SU-DHL-6 (cell line): ENCODE measurements around the gene PPIL4.

Experiments used
- H2AFZ ChIP-seq: fragments of 200-600 bp; sonication (generic); 2 replicates; pipeline ENCODE4 v1.6.1; 2014; ENCODE audit warnings: low read depth, mild to moderate bottlenecking, moderate library complexity, mixed read lengths, antibody characterized with exemption, low read length; ENCODE audit not compliant: severe bottlenecking
- H3F3A ChIP-seq: fragments of 200-600 bp; shearing (Covaris generic); 2 replicates; pipeline ENCODE4 v1.6.0; 2016; ENCODE audit warnings: antibody characterized with exemption, mild to moderate bottlenecking; ENCODE audit not compliant: insufficient read depth
- H3K27ac ChIP-seq: fragments of 200-600 bp; sonication (generic); 2 replicates; pipeline ENCODE4 v1.5.1; 2016; ENCODE audit warnings: low read depth, mild to moderate bottlenecking, low read length, moderate library complexity, mixed read lengths
- H3K27me3 ChIP-seq: fragments of 200-600 bp; sonication (generic), shearing (Covaris generic); 2 replicates; pipeline ENCODE4 v1.6.0; 2014; ENCODE audit warnings: mild to moderate bottlenecking, low read length
- H3K36me3 ChIP-seq: fragments of 200-600 bp; sonication (generic); 2 replicates; pipeline ENCODE4 v1.6.1; 2014; ENCODE audit warnings: mild to moderate bottlenecking, low read length, mixed read lengths
- H3K4me2 ChIP-seq: fragments of 300-600, 200-600 bp; shearing (Covaris generic), sonication (generic); 2 replicates; pipeline ENCODE4 v1.6.0; 2014; ENCODE audit warnings: low read length, low read depth, mild to moderate bottlenecking; ENCODE audit not compliant: poor library complexity, severe bottlenecking
- H3K4me3 ChIP-seq: fragments of 200-600 bp; sonication (generic); 2 replicates; pipeline ENCODE4 v1.5.1; 2014; ENCODE audit warnings: antibody characterized with exemption, low read length, mild to moderate bottlenecking, mixed read lengths; ENCODE audit not compliant: insufficient read depth, poor library complexity, severe bottlenecking
- H3K79me2 ChIP-seq: fragments of 200-600 bp; sonication (generic); 2 replicates; pipeline ENCODE4 v1.6.1; 2014; ENCODE audit warnings: mild to moderate bottlenecking, low read length, moderate library complexity; ENCODE audit not compliant: insufficient read depth
- H3K9ac ChIP-seq: fragments of 200-600 bp; sonication (generic); 2 replicates; pipeline ENCODE4 v1.7.0; 2014; ENCODE audit warnings: mild to moderate bottlenecking, low read length
- H3K9me2 ChIP-seq: fragments of 200-600 bp; sonication (generic); replicated peaks from 2 replicates; pipeline ENCODE4 v1.6.1; 2014; ENCODE audit warnings: low read length; ENCODE audit not compliant: insufficient read depth
- H3K9me3 ChIP-seq: fragments of 200-600 bp; sonication (generic); 2 replicates; pipeline ENCODE4 v1.6.1; 2014; ENCODE audit warnings: low read length, mixed read lengths; ENCODE audit not compliant: insufficient read depth
- H4K20me1 ChIP-seq: fragments of 200-600 bp; sonication (generic); 2 replicates; pipeline ENCODE4 v1.6.1; 2014; ENCODE audit warnings: low read depth, mild to moderate bottlenecking, antibody characterized with exemption, low read length, moderate library complexity, mixed read lengths
- CTCF ChIP-seq: fragments of 200-600 bp; sonication (generic); IDR thresholded peaks from one replicate; pipeline ENCODE4 v1.5.1; 2017; ENCODE audit warnings: antibody characterized with exemption, mild to moderate bottlenecking, low read length, moderate library complexity; ENCODE audit not compliant: insufficient read depth, poor library complexity, severe bottlenecking
- EZH2phosphoT487 ChIP-seq: fragments of 200-600 bp; sonication (generic), shearing (Covaris generic); conservative IDR thresholded peaks from 2 replicates; pipeline ENCODE4 v1.6.1; 2018; ENCODE audit warnings: mild to moderate bottlenecking, antibody characterized with exemption, low read length, moderate library complexity, mixed read lengths

The PPIL4 gene

GRCh38 chr6:149586149-149586548, 40.3 kb upstream of the PPIL4 start:
- Histone ChIP-seq H4K20me1 (no peaks in the 10 kb centered on the region), H3K9me2 (no peaks in the 10 kb centered on the region), H3K9me3 (no peaks in the 10 kb centered on the region), H3K4me3 (no peak overlapping the region), H3K36me3 (peaks cover 19% of the 10 kb centered on the region; the same call in 1 of the 2 replicates), H3K27ac (no peak overlapping the region), H3K4me2 (no peak overlapping the region), H2AFZ (no peak overlapping the region), H3K27me3 (no peaks in the 10 kb centered on the region), H3K9ac (no peak overlapping the region), H3F3A (peaks cover 8% of the 10 kb centered on the region; the same call in 1 of the 2 replicates), H3K79me2 (no peaks in the 10 kb centered on the region)
- TF ChIP-seq CTCF (no peak), EZH2phosphoT487 (no peak)

DNA sequence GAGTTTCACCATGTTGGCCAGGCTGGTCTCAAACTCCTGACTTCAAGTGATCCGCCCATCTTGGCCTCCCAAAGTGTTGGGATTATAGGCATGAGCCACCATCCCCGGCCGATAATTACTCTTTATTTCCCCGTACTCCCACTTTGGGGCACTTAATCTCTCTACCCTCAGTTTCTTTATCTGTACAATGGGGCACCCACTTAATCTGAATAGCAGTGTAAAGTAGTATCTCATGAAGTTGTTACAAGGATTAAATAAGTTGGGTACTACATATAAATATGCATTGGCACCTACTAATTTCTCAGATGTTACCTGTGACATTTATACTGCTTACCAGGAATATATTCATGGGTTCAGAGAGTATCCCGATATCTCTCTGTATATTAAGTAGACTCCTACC, 35.5 kb upstream of the PPIL4 start:
- no peak overlapping the region for H2AFZ ChIP-seq
- H3K79me2 ChIP-seq = no peaks in the 10 kb centered on the region
- H3K36me3 ChIP-seq = peaks cover 17% of the 10 kb centered on the region; the same call in 1 of the 2 replicates
- TF ChIP-seq EZH2phosphoT487 = no peak
- TF ChIP-seq CTCF = no peak
- no peaks in the 10 kb centered on the region for H3K9me2 ChIP-seq
- no peak overlapping the region for H3K4me3 ChIP-seq
- no peaks in the 10 kb centered on the region for H3F3A ChIP-seq
- no peaks in the 10 kb centered on the region for H4K20me1 ChIP-seq
- no peaks in the 10 kb centered on the region for H3K9me3 ChIP-seq
- no peak overlapping the region for H3K27ac ChIP-seq
- no peak overlapping the region for H3K9ac ChIP-seq
- H3K4me2 ChIP-seq = no peak overlapping the region
- H3K27me3 ChIP-seq = no peaks in the 10 kb centered on the region

GRCh38 chr6:149580880-149581279, 35.0 kb upstream of the PPIL4 start:
- no peak overlapping the region for H3K4me3 ChIP-seq
- no peaks in the 10 kb centered on the region for H3F3A ChIP-seq
- peaks cover 15% of the 10 kb centered on the region; the same call in 1 of the 2 replicates for H3K36me3 ChIP-seq
- no peaks in the 10 kb centered on the region for H3K9me2 ChIP-seq
- no peak overlapping the region for H2AFZ ChIP-seq
- H3K4me2 ChIP-seq = no peak overlapping the region
- no peaks in the 10 kb centered on the region for H4K20me1 ChIP-seq
- H3K79me2 ChIP-seq = no peaks in the 10 kb centered on the region
- no peaks in the 10 kb centered on the region for H3K9me3 ChIP-seq
- TF ChIP-seq EZH2phosphoT487 = no peak
- TF ChIP-seq CTCF = no peak
- H3K27me3 ChIP-seq = no peaks in the 10 kb centered on the region
- H3K27ac ChIP-seq = no peak overlapping the region
- no peak overlapping the region for H3K9ac ChIP-seq
